ENCODE results near the gene TSHZ3. TPM values are rescaled to one million over a fixed set of nuclear protein-coding genes. Genes with fewer than 3 reads are reported as not detected.

The TSHZ3 gene
- total and polyA plus RNA-seq, 2 of the 8 experiments (the other 6 are each of a cell fraction or from before 2014, with no cell fraction given): 3.1 to 12.3 TPM

DNA sequence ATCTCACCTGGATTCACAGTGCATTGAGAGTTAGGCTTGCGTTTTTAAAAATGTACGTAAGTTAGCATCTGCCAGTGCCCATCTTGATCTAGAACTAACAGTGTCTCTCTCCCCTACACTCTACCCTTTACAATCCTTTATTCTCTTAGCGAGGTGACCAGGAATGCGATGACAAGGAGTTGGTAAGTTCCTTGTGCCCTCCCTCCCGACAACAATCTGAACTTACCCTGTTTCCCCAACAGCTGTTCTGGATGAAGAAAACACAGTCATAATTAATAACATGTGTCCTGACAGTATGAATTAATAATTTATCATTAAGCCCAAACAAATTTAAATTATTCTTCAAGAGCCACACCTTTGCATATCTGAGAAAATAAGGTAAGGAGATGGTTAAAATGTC is 6.3 kb downstream of the TSHZ3 start:
- CTCF ChIA-PET (ENCODE audit: partially characterized antibody): interaction anchor here (0.6 kb wide), 1 partner anchor 657 kb away, joined by 3 read pairs; no protein-coding TSS in a partner anchor
- H4K91ac ChIP-seq (replicated peaks; ENCODE audit: insufficient read length, low read length): no peak overlapping the region
- FAIRE-seq (peak; percentile 32), DNase-seq (ENCODE audit: low read depth in 1 of 2, low spot score in 2 of 2) (no peak)
- H3K27me3 ChIP-seq (replicated peaks in 1 of 4; ENCODE audit: control insufficient read depth in 3 of 4, extremely low read depth in 1 of 4, insufficient read depth in 3 of 4, low read length in 3 of 4): peaks cover 0 to 17% (median 8%) of the 10 kb centered on the region in 4 experiments; a peak in 5 of 7 replicates
- no peak overlapping the region for H2BK12ac ChIP-seq (ENCODE audit: low read depth, low read length)
- H3K4ac ChIP-seq (replicated peaks; ENCODE audit: insufficient read length, low read depth, low read length): no peak overlapping the region
- WGBS, 2 experiments (ENCODE audit: extremely low coverage in 1 of 2, insufficient coverage in 1 of 2, insufficient read length in 1 of 2, insufficient replicate concordance in 2 of 2, low coverage in 1 of 2, low lambda C conversion rate in 2 of 2, missing lambda C conversion rate in 1 of 2): 77% methylated on average over 5 of the region's 5 CpGs; no CpG with 5 or more reads in 1 of the 2 experiments
- no peak overlapping the region for H2BK120ac ChIP-seq (replicated peaks; ENCODE audit: low read depth, low read length)
- no peak overlapping the region for H3K23ac ChIP-seq (ENCODE audit: insufficient read length)
- peaks cover under 1% of the 10 kb centered on the region; the same call in 1 of the 2 replicates for H3K23me2 ChIP-seq (ENCODE audit: low read depth, low read length)
- no peak overlapping the region for H4K8ac ChIP-seq (ENCODE audit: extremely low read depth, insufficient read depth, low read length)
- H3K4me1 ChIP-seq (replicated peaks in 1 of 4; ENCODE audit: control insufficient read depth in 3 of 4, insufficient read depth in 4 of 4, low read length in 3 of 4): peaks cover 2 to 16% (median 12%) of the 10 kb centered on the region in 4 experiments
- H3K4me2 ChIP-seq (ENCODE audit: insufficient read depth in 1 of 2, low read depth in 2 of 2, low read length in 2 of 2): no peak overlapping the region
- no peak overlapping the region for H3K56ac ChIP-seq (replicated peaks; ENCODE audit: insufficient read length, low read depth, low read length)
- no peak overlapping the region for H3K4me3 ChIP-seq (ENCODE audit: extremely low read depth in 1 of 4, insufficient read depth in 2 of 4, low read depth in 3 of 4, low read length in 4 of 4)
- H2BK20ac ChIP-seq (ENCODE audit: low read length): no peak overlapping the region
- H3K9me3 ChIP-seq (ENCODE audit: insufficient read depth in 2 of 2, low read depth in 1 of 2, low read length in 1 of 2): no peaks in the 10 kb centered on the region
- H4K5ac ChIP-seq (ENCODE audit: insufficient read length, low read depth, low read length): no peak overlapping the region
- no peak overlapping the region for H3K9ac ChIP-seq (replicated peaks in 1 of 4; ENCODE audit: extremely low read depth in 1 of 4, low read depth in 3 of 4, low read length in 3 of 4)
- peaks cover 0 to 7% of the 10 kb centered on the region in 2 experiments for H4K20me1 ChIP-seq (replicated peaks in 1 of 2; ENCODE audit: control insufficient read depth in 1 of 2, insufficient read depth in 2 of 2, low read length in 2 of 2)
- no peak overlapping the region for H2BK5ac ChIP-seq (ENCODE audit: low read depth, low read length)
- no peak overlapping the region for H3K14ac ChIP-seq (ENCODE audit: insufficient read length)
- H2BK15ac ChIP-seq (ENCODE audit: low read length): no peak overlapping the region
- H3K36me3 ChIP-seq (ENCODE audit: control insufficient read depth in 2 of 4, insufficient read depth in 4 of 4, low read length in 3 of 4): no peaks in the 10 kb centered on the region
- POLR2A ChIA-PET (ENCODE audit: partially characterized antibody): no interaction called here
- H2AFZ ChIP-seq (ENCODE audit: low read length): no peak overlapping the region
- H3K79me2 ChIP-seq (ENCODE audit: control insufficient read depth in 1 of 2, insufficient read depth in 2 of 2, low read length in 2 of 2): peaks cover 0 to 77% of the 10 kb centered on the region in 2 experiments; a peak in 3 of 4 replicates
- no peak overlapping the region for H2AK5ac ChIP-seq (ENCODE audit: low read depth, low read length)
- H3K79me1 ChIP-seq (ENCODE audit: low read depth, low read length): peaks cover 2% of the 10 kb centered on the region; the same call in 1 of the 2 replicates
- no peak overlapping the region for H3K27ac ChIP-seq (ENCODE audit: low read depth, low read length)
- H3K18ac ChIP-seq (ENCODE audit: extremely low read depth, low read length): no peak overlapping the region
- TF ChIP-seq TAF7 (optimal IDR thresholded peaks at IDR 0.05; ENCODE audit: borderline replicate concordance, low read depth, low read length) (no peak), NRF1 (IDR thresholded peaks at IDR 0.05; ENCODE audit: low read depth, low read length) (no peak), SIN3A (conservative IDR thresholded peaks at IDR 0.05 in 1 of 2, IDR thresholded peaks at IDR 0.05 in 1 of 2; ENCODE audit: low read depth in 1 of 2, low read length in 2 of 2) (no peak), ATF3 (IDR thresholded peaks at IDR 0.05; ENCODE audit: insufficient read depth, low read depth, low read length) (no peak), ASH2L (IDR thresholded peaks at IDR 0.05; ENCODE audit: low read length) (no peak), CBX8 (IDR thresholded peaks at IDR 0.05; ENCODE audit: borderline replicate concordance, low read depth, low read length) (no peak), SUZ12 (IDR thresholded peaks at IDR 0.05; ENCODE audit: low read length) (no peak), PHF8 (conservative IDR thresholded peaks at IDR 0.05; ENCODE audit: low read depth, low read length) (no peak), GABPA (IDR thresholded peaks at IDR 0.05; ENCODE audit: borderline replicate concordance, insufficient read depth, low read length) (no peak), TCF12 (IDR thresholded peaks at IDR 0.05; ENCODE audit: low read depth, low read length) (no peak), CHD1 (IDR thresholded peaks at IDR 0.05; ENCODE audit: low read depth, low read length) (no peak), CHD2 (IDR thresholded peaks at IDR 0.05; ENCODE audit: low read length) (no peak)
